WTC11 (cell line): Measurements from ENCODE around the gene UMODL1. TPM values are rescaled to one million over a fixed set of nuclear protein-coding genes. Genes with fewer than 3 reads are reported as not detected.

Experiments used
- ATAC-seq: fragments of 200-7000 bp; cut with Tn5 transposase; 2 replicates; pipeline ENCODE4 v1.10.0; 2021; ENCODE audit warnings: mild to moderate bottlenecking, moderate library complexity
- CTCF ChIA-PET: fragments of 300-600 bp; sonication (Branson Sonifier 250); formaldehyde crosslinking; loops from one replicate; lab custom pipeline; 2021; ENCODE audit warnings: antibody characterized with exemption; lab: Charles Lee
- POLR2A ChIA-PET: fragments of 350-600 bp; sonication (Branson Sonifier 250); formaldehyde crosslinking; loops from one replicate; lab custom pipeline; 2021; ENCODE audit warnings: antibody characterized with exemption; lab: Charles Lee
- DNase-seq: peaks from one replicate; pipeline ENCODE4 v3.0.0; 2021; ENCODE audit warnings: low spot score
- H3K27ac Mint-ChIP-seq: 2 replicates; pipeline ENCODE4 v1.8.0; 2021; ENCODE audit warnings: mixed read lengths
- H3K27me3 Mint-ChIP-seq: 2 replicates; pipeline ENCODE4 v1.8.0; 2021; ENCODE audit warnings: low read depth, mild to moderate bottlenecking, moderate library complexity, mixed read lengths
- H3K36me3 Mint-ChIP-seq: 2 replicates; pipeline ENCODE4 v1.8.0; 2021; ENCODE audit warnings: mixed read lengths
- H3K4me1 Mint-ChIP-seq: 2 replicates; pipeline ENCODE4 v1.8.0; 2022; ENCODE audit warnings: mixed read lengths
- H3K4me3 Mint-ChIP-seq: 2 replicates; pipeline ENCODE4 v1.8.0; 2021; ENCODE audit warnings: mild to moderate bottlenecking, moderate library complexity, mixed read lengths
- H3K9me3 Mint-ChIP-seq: 2 replicates; pipeline ENCODE4 v1.8.0; 2021; ENCODE audit warnings: mixed read lengths
- AR ChIP-seq: fragments of 250-450 bp; sonication (Bioruptor Pico); IDR thresholded peaks from 2 replicates; pipeline ENCODE4 v1.9.0; 2021; ENCODE audit warnings: mild to moderate bottlenecking
- CBFB ChIP-seq: sonication (generic); formaldehyde crosslinking; IDR thresholded peaks from 2 replicates; pipeline ENCODE4 v1.8.1; 2022; ENCODE audit warnings: mild to moderate bottlenecking, low read depth, missing genetic modification reagents
- E2F4 ChIP-seq: sonication (generic); formaldehyde crosslinking; IDR thresholded peaks from 2 replicates; pipeline ENCODE4 v1.8.1; 2022; ENCODE audit warnings: low read depth, mild to moderate bottlenecking, moderate library complexity, missing genetic modification reagents, borderline replicate concordance
- ELF4 ChIP-seq: sonication (generic); formaldehyde crosslinking; IDR thresholded peaks from 2 replicates; pipeline ENCODE4 v1.8.1; 2022; ENCODE audit warnings: low read depth, mild to moderate bottlenecking, moderate library complexity, missing genetic modification reagents
- ESRRA ChIP-seq: sonication (generic); formaldehyde crosslinking; IDR thresholded peaks from 2 replicates; pipeline ENCODE4 v1.8.1; 2022; ENCODE audit warnings: mild to moderate bottlenecking, missing genetic modification reagents, borderline replicate concordance
- ETV6 ChIP-seq: sonication (generic); formaldehyde crosslinking; IDR thresholded peaks from 2 replicates; pipeline ENCODE4 v1.8.1; 2022; ENCODE audit warnings: mild to moderate bottlenecking, missing genetic modification reagents
- FOXK1 ChIP-seq: sonication (generic); formaldehyde crosslinking; IDR thresholded peaks from 2 replicates; pipeline ENCODE4 v1.8.0; 2022; ENCODE audit warnings: mild to moderate bottlenecking, moderate library complexity, missing genetic modification reagents
- GTF2I ChIP-seq: fragments of 250-450 bp; sonication (Bioruptor Pico); conservative IDR thresholded peaks from 2 replicates; pipeline ENCODE4 v1.4.0; 2021; ENCODE audit warnings: mild to moderate bottlenecking
- HMGA2 ChIP-seq: fragments of 250-450 bp; sonication (Bioruptor Pico); IDR thresholded peaks from 2 replicates; pipeline ENCODE4 v1.4.0; 2021; ENCODE audit warnings: mild to moderate bottlenecking, moderate library complexity
- KAT7 ChIP-seq: sonication (generic); formaldehyde crosslinking; IDR thresholded peaks from 2 replicates; pipeline ENCODE4 v1.8.1; 2023; ENCODE audit warnings: missing genetic modification reagents, mild to moderate bottlenecking, borderline replicate concordance
- MAX ChIP-seq: sonication (generic); formaldehyde crosslinking; IDR thresholded peaks from 2 replicates; pipeline ENCODE4 v1.8.0; 2022; ENCODE audit warnings: mild to moderate bottlenecking, missing genetic modification reagents
- NFYB ChIP-seq: sonication (generic); formaldehyde crosslinking; conservative IDR thresholded peaks from 2 replicates; pipeline ENCODE4 v1.8.0; 2022; ENCODE audit warnings: low read depth, missing genetic modification reagents
- SP1 ChIP-seq: sonication (generic); formaldehyde crosslinking; conservative IDR thresholded peaks from 2 replicates; pipeline ENCODE4 v1.8.1; 2022; ENCODE audit warnings: missing genetic modification reagents
- TEAD4 ChIP-seq: sonication (generic); formaldehyde crosslinking; IDR thresholded peaks from 2 replicates; pipeline ENCODE4 v1.8.0; 2022; ENCODE audit warnings: mild to moderate bottlenecking, missing genetic modification reagents
- USF2 ChIP-seq: sonication (generic); formaldehyde crosslinking; IDR thresholded peaks from 2 replicates; pipeline ENCODE4 v1.8.1; 2023; ENCODE audit warnings: mild to moderate bottlenecking, missing genetic modification reagents, moderate library complexity
- ZBTB43 ChIP-seq: sonication (generic); formaldehyde crosslinking; IDR thresholded peaks from 2 replicates; pipeline ENCODE4 v1.8.1; 2023; ENCODE audit warnings: mild to moderate bottlenecking, missing genetic modification reagents
- ZNF232 ChIP-seq: sonication (generic); formaldehyde crosslinking; IDR thresholded peaks from 2 replicates; pipeline ENCODE4 v1.8.0; 2022; ENCODE audit warnings: mild to moderate bottlenecking, missing genetic modification reagents
- ZNF281 ChIP-seq: sonication (generic); formaldehyde crosslinking; IDR thresholded peaks from 2 replicates; pipeline ENCODE4 v1.8.0; 2023; ENCODE audit warnings: mild to moderate bottlenecking, missing genetic modification reagents
- total RNA-seq: library from RNA; stranded (reverse); gene quantifications from 3 replicates; pipeline ENCODE4 v1.2.3, GENCODE V29; 2021
- TF ChIP-seq, protein P1 (sequence below): sonication (generic); formaldehyde crosslinking; IDR thresholded peaks from 2 replicates; pipeline ENCODE4 v1.8.1; 2023; ENCODE audit warnings: mild to moderate bottlenecking, missing genetic modification reagents
- TF ChIP-seq, protein P2 (sequence below): sonication (generic); formaldehyde crosslinking; IDR thresholded peaks from 2 replicates; pipeline ENCODE4 v1.8.0; 2023; ENCODE audit warnings: missing genetic modification reagents, mild to moderate bottlenecking, borderline replicate concordance

Gene UMODL1
- total RNA-seq, 1 experiment from 2014 or later = not detected

GRCh38 chr21:42132183-42132582 lies 61.1 kb downstream of the UMODL1 start:
- no peaks in the 10 kb centered on the region for H3K9me3 Mint-ChIP-seq
- H3K4me1 Mint-ChIP-seq = no peaks in the 10 kb centered on the region
- TF ChIP-seq GTF2I (CRISPR knock-in tag) (no peak), ZNF232 (CRISPR knock-in tag) (no peak), ELF4 (CRISPR knock-in tag) (no peak), USF2 (no peak), KAT7 (CRISPR knock-in tag) (no peak), AR (CRISPR knock-in tag) (no peak), TEAD4 (no peak), MAX (CRISPR knock-in tag) (no peak), ZBTB43 (CRISPR knock-in tag) (no peak), HMGA2 (CRISPR knock-in tag) (no peak), SP1 (CRISPR knock-in tag) (no peak), ZNF281 (CRISPR knock-in tag) (no peak), CBFB (CRISPR knock-in tag) (no peak), ETV6 (CRISPR knock-in tag) (no peak), FOXK1 (no peak), E2F4 (no peak), ESRRA (CRISPR knock-in tag) (no peak), NFYB (no peak)
- TF ChIP-seq, protein P1, sequence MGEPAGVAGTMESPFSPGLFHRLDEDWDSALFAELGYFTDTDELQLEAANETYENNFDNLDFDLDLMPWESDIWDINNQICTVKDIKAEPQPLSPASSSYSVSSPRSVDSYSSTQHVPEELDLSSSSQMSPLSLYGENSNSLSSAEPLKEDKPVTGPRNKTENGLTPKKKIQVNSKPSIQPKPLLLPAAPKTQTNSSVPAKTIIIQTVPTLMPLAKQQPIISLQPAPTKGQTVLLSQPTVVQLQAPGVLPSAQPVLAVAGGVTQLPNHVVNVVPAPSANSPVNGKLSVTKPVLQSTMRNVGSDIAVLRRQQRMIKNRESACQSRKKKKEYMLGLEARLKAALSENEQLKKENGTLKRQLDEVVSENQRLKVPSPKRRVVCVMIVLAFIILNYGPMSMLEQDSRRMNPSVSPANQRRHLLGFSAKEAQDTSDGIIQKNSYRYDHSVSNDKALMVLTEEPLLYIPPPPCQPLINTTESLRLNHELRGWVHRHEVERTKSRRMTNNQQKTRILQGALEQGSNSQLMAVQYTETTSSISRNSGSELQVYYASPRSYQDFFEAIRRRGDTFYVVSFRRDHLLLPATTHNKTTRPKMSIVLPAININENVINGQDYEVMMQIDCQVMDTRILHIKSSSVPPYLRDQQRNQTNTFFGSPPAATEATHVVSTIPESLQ (CRISPR knock-in tag) = no peak
- TF ChIP-seq, protein P2, sequence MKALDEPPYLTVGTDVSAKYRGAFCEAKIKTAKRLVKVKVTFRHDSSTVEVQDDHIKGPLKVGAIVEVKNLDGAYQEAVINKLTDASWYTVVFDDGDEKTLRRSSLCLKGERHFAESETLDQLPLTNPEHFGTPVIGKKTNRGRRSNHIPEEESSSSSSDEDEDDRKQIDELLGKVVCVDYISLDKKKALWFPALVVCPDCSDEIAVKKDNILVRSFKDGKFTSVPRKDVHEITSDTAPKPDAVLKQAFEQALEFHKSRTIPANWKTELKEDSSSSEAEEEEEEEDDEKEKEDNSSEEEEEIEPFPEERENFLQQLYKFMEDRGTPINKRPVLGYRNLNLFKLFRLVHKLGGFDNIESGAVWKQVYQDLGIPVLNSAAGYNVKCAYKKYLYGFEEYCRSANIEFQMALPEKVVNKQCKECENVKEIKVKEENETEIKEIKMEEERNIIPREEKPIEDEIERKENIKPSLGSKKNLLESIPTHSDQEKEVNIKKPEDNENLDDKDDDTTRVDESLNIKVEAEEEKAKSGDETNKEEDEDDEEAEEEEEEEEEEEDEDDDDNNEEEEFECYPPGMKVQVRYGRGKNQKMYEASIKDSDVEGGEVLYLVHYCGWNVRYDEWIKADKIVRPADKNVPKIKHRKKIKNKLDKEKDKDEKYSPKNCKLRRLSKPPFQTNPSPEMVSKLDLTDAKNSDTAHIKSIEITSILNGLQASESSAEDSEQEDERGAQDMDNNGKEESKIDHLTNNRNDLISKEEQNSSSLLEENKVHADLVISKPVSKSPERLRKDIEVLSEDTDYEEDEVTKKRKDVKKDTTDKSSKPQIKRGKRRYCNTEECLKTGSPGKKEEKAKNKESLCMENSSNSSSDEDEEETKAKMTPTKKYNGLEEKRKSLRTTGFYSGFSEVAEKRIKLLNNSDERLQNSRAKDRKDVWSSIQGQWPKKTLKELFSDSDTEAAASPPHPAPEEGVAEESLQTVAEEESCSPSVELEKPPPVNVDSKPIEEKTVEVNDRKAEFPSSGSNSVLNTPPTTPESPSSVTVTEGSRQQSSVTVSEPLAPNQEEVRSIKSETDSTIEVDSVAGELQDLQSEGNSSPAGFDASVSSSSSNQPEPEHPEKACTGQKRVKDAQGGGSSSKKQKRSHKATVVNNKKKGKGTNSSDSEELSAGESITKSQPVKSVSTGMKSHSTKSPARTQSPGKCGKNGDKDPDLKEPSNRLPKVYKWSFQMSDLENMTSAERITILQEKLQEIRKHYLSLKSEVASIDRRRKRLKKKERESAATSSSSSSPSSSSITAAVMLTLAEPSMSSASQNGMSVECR (CRISPR knock-in tag) = no peak
- TF ChIP-seq, all 79 proteins: peak for 0
- ATAC-seq = no peak
- Mint-ChIP-seq H3K27me3 (no peaks in the 10 kb centered on the region), H3K27ac (no peak overlapping the region), H3K4me3 (no peak overlapping the region), H3K36me3 (no peaks in the 10 kb centered on the region)
- ChIA-PET CTCF (no interaction called here), POLR2A (no interaction called here)
- no peak for DNase-seq
